GM23338 (cell line): ENCODE results near the gene HNRNPM. TPM values are rescaled to one million over a fixed set of nuclear protein-coding genes. Genes with fewer than 3 reads are reported as not detected.

Source experiments
- ATAC-seq: fragments of 200-7000 bp; cut with Tn5 transposase; 3 replicates; pipeline ENCODE4 v1.9.1; 2020
- DNase-seq: peaks from one replicate; pipeline ENCODE4 v3.0.0-alpha.2; 2015; ENCODE audit warnings: low spot score
- H2AFZ ChIP-seq: fragments of 200-600 bp; sonication (generic); 2 replicates; pipeline ENCODE4 v1.8.0; 2016; ENCODE audit warnings: antibody characterized with exemption, mild to moderate bottlenecking, moderate library complexity
- H3F3A ChIP-seq: fragments of 200-600 bp; sonication (generic); replicated peaks from 2 replicates; pipeline ENCODE4 v1.8.0; 2017; ENCODE audit warnings: antibody characterized with exemption, mixed run types, low read depth
- H3K27ac ChIP-seq: fragments of 200-600 bp; sonication (generic); 2 replicates; pipeline ENCODE4 v1.6.1; 2016; ENCODE audit warnings: low read depth
- H3K27me3 ChIP-seq: fragments of 200-600 bp; sonication (generic); 2 replicates; pipeline ENCODE4 v1.8.0; 2016; ENCODE audit warnings: mild to moderate bottlenecking, mixed run types, moderate library complexity; ENCODE audit not compliant: insufficient read depth
- H3K36me3 ChIP-seq: fragments of 200-600 bp; sonication (generic); 2 replicates; pipeline ENCODE4 v1.8.0; 2016; ENCODE audit warnings: mild to moderate bottlenecking; ENCODE audit not compliant: insufficient read depth
- H3K4me1 ChIP-seq: fragments of 200-600 bp; sonication (generic); 2 replicates; pipeline ENCODE4 v1.8.0; 2016; ENCODE audit warnings: mild to moderate bottlenecking, moderate library complexity; ENCODE audit not compliant: insufficient read depth
- H3K4me2 ChIP-seq: fragments of 200-600 bp; sonication (generic); 2 replicates; pipeline ENCODE4 v1.7.1; 2017; ENCODE audit warnings: mixed run types
- H3K4me3 ChIP-seq: fragments of 200-600 bp; sonication (generic); 2 replicates; pipeline ENCODE4 v1.6.1; 2016; ENCODE audit warnings: mixed run types
- H3K79me2 ChIP-seq: fragments of 200-600 bp; sonication (generic); replicated peaks from 2 replicates; pipeline ENCODE4 v1.8.0; 2017; ENCODE audit warnings: mild to moderate bottlenecking; ENCODE audit not compliant: insufficient read depth
- H3K9me2 ChIP-seq: fragments of 200-600 bp; sonication (generic); 2 replicates; pipeline ENCODE4 v1.8.0; 2017; ENCODE audit not compliant: insufficient read depth
- H4K20me1 ChIP-seq: fragments of 200-600 bp; sonication (generic); replicated peaks from 2 replicates; pipeline ENCODE4 v1.8.0; 2017; ENCODE audit warnings: mild to moderate bottlenecking; ENCODE audit not compliant: insufficient read depth
- H3K27ac Mint-ChIP-seq: 2 replicates; pipeline ENCODE4 v1.8.0; 2020; ENCODE audit warnings: inconsistent platforms, mild to moderate bottlenecking, moderate library complexity, mixed read lengths
- H3K27me3 Mint-ChIP-seq: 3 replicates; pipeline ENCODE4 v1.8.0; 2022; ENCODE audit warnings: low read depth, mild to moderate bottlenecking, moderate library complexity, mixed read lengths, inconsistent platforms; ENCODE audit not compliant: insufficient read depth, poor library complexity
- H3K36me3 Mint-ChIP-seq: 3 replicates; pipeline ENCODE4 v1.8.0; 2021; ENCODE audit warnings: low read depth, mild to moderate bottlenecking, inconsistent platforms, moderate library complexity, mixed read lengths
- H3K4me1 Mint-ChIP-seq: 3 replicates; pipeline ENCODE4 v1.8.0; 2020; ENCODE audit warnings: mild to moderate bottlenecking, inconsistent platforms, mixed read lengths
- H3K4me3 Mint-ChIP-seq: 3 replicates; pipeline ENCODE4 v1.8.0; 2021; ENCODE audit warnings: moderate library complexity, mild to moderate bottlenecking, inconsistent platforms, mixed read lengths
- H3K9me3 Mint-ChIP-seq: 3 replicates; pipeline ENCODE4 v1.8.0; 2020; ENCODE audit warnings: moderate library complexity, mild to moderate bottlenecking, inconsistent platforms, mixed read lengths
- CREB1 ChIP-seq: fragments of 250-450 bp; sonication (Bioruptor Pico); IDR thresholded peaks from 2 replicates; pipeline ENCODE4 v1.5.0; 2020; ENCODE audit warnings: low read depth, mild to moderate bottlenecking, moderate library complexity
- CTCF ChIP-seq, 2 experiments: fragments of 200-600 bp in 1 of 2; sonication (generic) in 1 of 2; conservative IDR thresholded peaks; 2 replicates each; pipeline versions ENCODE4 v1.5.1 to v1.6.1; 2016 to 2017; ENCODE audit warnings: antibody characterized with exemption in 2 of 2, low read depth in 2 of 2, mild to moderate bottlenecking in 2 of 2, moderate library complexity in 1 of 2
- ETS1 ChIP-seq: IDR thresholded peaks from 2 replicates; pipeline ENCODE4 v1.6.1; 2016; ENCODE audit warnings: antibody characterized with exemption
- EZH2 ChIP-seq: fragments of 200-600 bp; sonication (generic); IDR thresholded peaks from one replicate; pipeline ENCODE4 v1.8.0; 2017; ENCODE audit warnings: antibody characterized with exemption, mild to moderate bottlenecking, low read depth; ENCODE audit not compliant: unreplicated experiment
- EZH2phosphoT487 ChIP-seq: fragments of 200-600 bp; sonication (generic); IDR thresholded peaks from one replicate; pipeline ENCODE4 v1.8.1; 2018; ENCODE audit warnings: antibody characterized with exemption; ENCODE audit not compliant: unreplicated experiment
- JUNB ChIP-seq: IDR thresholded peaks from one replicate; pipeline ENCODE4 v1.6.1; 2016; ENCODE audit warnings: antibody characterized with exemption; ENCODE audit not compliant: unreplicated experiment
- NANOG ChIP-seq: IDR thresholded peaks from 2 replicates; pipeline ENCODE4 v1.6.1; 2016; ENCODE audit warnings: antibody characterized with exemption, borderline replicate concordance
- POLR2AphosphoS5 ChIP-seq: IDR thresholded peaks from 2 replicates; pipeline ENCODE4 v1.6.1; 2016; ENCODE audit warnings: antibody characterized with exemption, low read depth
- STAT1 ChIP-seq: IDR thresholded peaks from one replicate; pipeline ENCODE4 v1.6.1; 2016; ENCODE audit warnings: antibody characterized with exemption; ENCODE audit not compliant: unreplicated experiment
- ZNF114 ChIP-seq: fragments of 250-450 bp; sonication (Bioruptor Pico); IDR thresholded peaks from 2 replicates; pipeline ENCODE4 v1.5.0; 2020; ENCODE audit warnings: mild to moderate bottlenecking, moderate library complexity
- ZNF331 ChIP-seq: fragments of 250-450 bp; sonication (Bioruptor Pico); IDR thresholded peaks from 2 replicates; pipeline ENCODE4 v1.5.0; 2020; ENCODE audit warnings: low read depth, mild to moderate bottlenecking, moderate library complexity
- polyA plus RNA-seq: library from polyadenylated mRNA; unstranded; fragments of >200 nt; fragmentation: Nextera tagmentation; extraction: Ambion mirVana; gene quantifications from 2 replicates; pipeline ENCODE4 v1.2.1, GENCODE V29; 2016
- total RNA-seq: library from RNA; depleted of rRNA; stranded (reverse); fragments of >200 nt; shearing (Covaris generic); gene quantifications from 2 replicates; pipeline ENCODE4 v1.2.3, GENCODE V29; 2014
- TF ChIP-seq, protein P1 (sequence below): IDR thresholded peaks from one replicate; pipeline ENCODE4 v1.6.1; 2018; ENCODE audit warnings: antibody characterized with exemption; ENCODE audit not compliant: unreplicated experiment
- TF ChIP-seq, protein P2 (sequence below): fragments of 250-450 bp; sonication (Bioruptor Pico); IDR thresholded peaks from 2 replicates; pipeline ENCODE4 v1.5.0; 2020; ENCODE audit warnings: mild to moderate bottlenecking, moderate library complexity

Gene HNRNPM
- total and polyA plus RNA-seq, 2 experiments from 2014 or later = 291 to 389 TPM

- Mint-ChIP-seq H3K27me3 (peaks cover 27% of the 10 kb centered on the region), H3K36me3 (peaks cover 10% of the 10 kb centered on the region; the same call in 2 of the 3 replicates), H3K4me3 (no peak overlapping the region), H3K9me3 (no peaks in the 10 kb centered on the region), H3K27ac (no peak overlapping the region), H3K4me1 (peaks cover 13% of the 10 kb centered on the region)
- no peak overlapping the region for H3K27ac ChIP-seq
- peaks cover 24% of the 10 kb centered on the region for H3F3A ChIP-seq
- no peaks in the 10 kb centered on the region for H3K79me2 ChIP-seq
- no peaks in the 10 kb centered on the region for H3K27me3 ChIP-seq
- H3K4me1 ChIP-seq = peaks cover 9% of the 10 kb centered on the region
- H2AFZ ChIP-seq = no peak overlapping the region
- no peak for TF ChIP-seq EZH2phosphoT487
- no peak for TF ChIP-seq ZNF331 (CRISPR knock-in tag)
- TF ChIP-seq, protein P1, sequence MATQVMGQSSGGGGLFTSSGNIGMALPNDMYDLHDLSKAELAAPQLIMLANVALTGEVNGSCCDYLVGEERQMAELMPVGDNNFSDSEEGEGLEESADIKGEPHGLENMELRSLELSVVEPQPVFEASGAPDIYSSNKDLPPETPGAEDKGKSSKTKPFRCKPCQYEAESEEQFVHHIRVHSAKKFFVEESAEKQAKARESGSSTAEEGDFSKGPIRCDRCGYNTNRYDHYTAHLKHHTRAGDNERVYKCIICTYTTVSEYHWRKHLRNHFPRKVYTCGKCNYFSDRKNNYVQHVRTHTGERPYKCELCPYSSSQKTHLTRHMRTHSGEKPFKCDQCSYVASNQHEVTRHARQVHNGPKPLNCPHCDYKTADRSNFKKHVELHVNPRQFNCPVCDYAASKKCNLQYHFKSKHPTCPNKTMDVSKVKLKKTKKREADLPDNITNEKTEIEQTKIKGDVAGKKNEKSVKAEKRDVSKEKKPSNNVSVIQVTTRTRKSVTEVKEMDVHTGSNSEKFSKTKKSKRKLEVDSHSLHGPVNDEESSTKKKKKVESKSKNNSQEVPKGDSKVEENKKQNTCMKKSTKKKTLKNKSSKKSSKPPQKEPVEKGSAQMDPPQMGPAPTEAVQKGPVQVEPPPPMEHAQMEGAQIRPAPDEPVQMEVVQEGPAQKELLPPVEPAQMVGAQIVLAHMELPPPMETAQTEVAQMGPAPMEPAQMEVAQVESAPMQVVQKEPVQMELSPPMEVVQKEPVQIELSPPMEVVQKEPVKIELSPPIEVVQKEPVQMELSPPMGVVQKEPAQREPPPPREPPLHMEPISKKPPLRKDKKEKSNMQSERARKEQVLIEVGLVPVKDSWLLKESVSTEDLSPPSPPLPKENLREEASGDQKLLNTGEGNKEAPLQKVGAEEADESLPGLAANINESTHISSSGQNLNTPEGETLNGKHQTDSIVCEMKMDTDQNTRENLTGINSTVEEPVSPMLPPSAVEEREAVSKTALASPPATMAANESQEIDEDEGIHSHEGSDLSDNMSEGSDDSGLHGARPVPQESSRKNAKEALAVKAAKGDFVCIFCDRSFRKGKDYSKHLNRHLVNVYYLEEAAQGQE = no peak
- TF ChIP-seq CREB1 = no peak
- no peak for TF ChIP-seq ZNF114 (CRISPR knock-in tag)
- no peak for TF ChIP-seq STAT1
- TF ChIP-seq JUNB = no peak
- TF ChIP-seq, protein P2, sequence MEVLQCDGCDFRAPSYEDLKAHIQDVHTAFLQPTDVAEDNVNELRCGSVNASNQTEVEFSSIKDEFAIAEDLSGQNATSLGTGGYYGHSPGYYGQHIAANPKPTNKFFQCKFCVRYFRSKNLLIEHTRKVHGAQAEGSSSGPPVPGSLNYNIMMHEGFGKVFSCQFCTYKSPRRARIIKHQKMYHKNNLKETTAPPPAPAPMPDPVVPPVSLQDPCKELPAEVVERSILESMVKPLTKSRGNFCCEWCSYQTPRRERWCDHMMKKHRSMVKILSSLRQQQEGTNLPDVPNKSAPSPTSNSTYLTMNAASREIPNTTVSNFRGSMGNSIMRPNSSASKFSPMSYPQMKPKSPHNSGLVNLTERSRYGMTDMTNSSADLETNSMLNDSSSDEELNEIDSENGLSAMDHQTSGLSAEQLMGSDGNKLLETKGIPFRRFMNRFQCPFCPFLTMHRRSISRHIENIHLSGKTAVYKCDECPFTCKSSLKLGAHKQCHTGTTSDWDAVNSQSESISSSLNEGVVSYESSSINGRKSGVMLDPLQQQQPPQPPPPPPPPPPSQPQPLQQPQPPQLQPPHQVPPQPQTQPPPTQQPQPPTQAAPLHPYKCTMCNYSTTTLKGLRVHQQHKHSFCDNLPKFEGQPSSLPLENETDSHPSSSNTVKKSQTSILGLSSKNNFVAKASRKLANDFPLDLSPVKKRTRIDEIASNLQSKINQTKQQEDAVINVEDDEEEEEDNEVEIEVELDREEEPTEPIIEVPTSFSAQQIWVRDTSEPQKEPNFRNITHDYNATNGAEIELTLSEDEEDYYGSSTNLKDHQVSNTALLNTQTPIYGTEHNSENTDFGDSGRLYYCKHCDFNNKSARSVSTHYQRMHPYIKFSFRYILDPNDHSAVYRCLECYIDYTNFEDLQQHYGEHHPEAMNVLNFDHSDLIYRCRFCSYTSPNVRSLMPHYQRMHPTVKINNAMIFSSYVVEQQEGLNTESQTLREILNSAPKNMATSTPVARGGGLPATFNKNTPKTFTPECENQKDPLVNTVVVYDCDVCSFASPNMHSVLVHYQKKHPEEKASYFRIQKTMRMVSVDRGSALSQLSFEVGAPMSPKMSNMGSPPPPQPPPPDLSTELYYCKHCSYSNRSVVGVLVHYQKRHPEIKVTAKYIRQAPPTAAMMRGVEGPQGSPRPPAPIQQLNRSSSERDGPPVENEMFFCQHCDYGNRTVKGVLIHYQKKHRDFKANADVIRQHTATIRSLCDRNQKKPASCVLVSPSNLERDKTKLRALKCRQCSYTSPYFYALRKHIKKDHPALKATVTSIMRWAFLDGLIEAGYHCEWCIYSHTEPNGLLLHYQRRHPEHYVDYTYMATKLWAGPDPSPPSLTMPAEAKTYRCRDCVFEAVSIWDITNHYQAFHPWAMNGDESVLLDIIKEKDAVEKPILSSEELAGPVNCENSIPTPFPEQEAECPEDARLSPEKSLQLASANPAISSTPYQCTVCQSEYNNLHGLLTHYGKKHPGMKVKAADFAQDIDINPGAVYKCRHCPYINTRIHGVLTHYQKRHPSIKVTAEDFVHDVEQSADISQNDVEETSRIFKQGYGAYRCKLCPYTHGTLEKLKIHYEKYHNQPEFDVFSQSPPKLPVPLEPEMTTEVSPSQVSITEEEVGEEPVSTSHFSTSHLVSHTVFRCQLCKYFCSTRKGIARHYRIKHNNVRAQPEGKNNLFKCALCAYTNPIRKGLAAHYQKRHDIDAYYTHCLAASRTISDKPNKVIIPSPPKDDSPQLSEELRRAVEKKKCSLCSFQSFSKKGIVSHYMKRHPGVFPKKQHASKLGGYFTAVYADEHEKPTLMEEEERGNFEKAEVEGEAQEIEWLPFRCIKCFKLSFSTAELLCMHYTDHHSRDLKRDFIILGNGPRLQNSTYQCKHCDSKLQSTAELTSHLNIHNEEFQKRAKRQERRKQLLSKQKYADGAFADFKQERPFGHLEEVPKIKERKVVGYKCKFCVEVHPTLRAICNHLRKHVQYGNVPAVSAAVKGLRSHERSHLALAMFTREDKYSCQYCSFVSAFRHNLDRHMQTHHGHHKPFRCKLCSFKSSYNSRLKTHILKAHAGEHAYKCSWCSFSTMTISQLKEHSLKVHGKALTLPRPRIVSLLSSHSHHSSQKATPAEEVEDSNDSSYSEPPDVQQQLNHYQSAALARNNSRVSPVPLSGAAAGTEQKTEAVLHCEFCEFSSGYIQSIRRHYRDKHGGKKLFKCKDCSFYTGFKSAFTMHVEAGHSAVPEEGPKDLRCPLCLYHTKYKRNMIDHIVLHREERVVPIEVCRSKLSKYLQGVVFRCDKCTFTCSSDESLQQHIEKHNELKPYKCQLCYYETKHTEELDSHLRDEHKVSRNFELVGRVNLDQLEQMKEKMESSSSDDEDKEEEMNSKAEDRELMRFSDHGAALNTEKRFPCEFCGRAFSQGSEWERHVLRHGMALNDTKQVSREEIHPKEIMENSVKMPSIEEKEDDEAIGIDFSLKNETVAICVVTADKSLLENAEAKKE (CRISPR knock-in tag) = no peak
- TF ChIP-seq EZH2 = no peak
- TF ChIP-seq ETS1 = no peak
- no peak for TF ChIP-seq CTCF (conservative IDR thresholded peaks at IDR 0.05; ENCODE audit: low read depth in 2 of 2)
- TF ChIP-seq NANOG = no peak
- TF ChIP-seq POLR2AphosphoS5 = no peak
- H3K4me2 ChIP-seq = no peak overlapping the region
- H3K36me3 ChIP-seq = no peaks in the 10 kb centered on the region
- DNase-seq (no peak), ATAC-seq (no peak)
- H4K20me1 ChIP-seq = no peaks in the 10 kb centered on the region
- H3K4me3 ChIP-seq = no peak overlapping the region
- H3K9me2 ChIP-seq = no peaks in the 10 kb centered on the region
Observed at GRCh38 chr19:8510589-8511115, 65.9 kb downstream of the HNRNPM start.
